G401.6 (cell line): ENCODE results near the gene CASKIN2.

Experiments used
- FAIRE-seq: peaks from 2 replicates; lab custom pipeline; 2012; peaks lifted over from hg19 to GRCh38; lab: Jason Lieb, UNC

The CASKIN2 gene, protein sequence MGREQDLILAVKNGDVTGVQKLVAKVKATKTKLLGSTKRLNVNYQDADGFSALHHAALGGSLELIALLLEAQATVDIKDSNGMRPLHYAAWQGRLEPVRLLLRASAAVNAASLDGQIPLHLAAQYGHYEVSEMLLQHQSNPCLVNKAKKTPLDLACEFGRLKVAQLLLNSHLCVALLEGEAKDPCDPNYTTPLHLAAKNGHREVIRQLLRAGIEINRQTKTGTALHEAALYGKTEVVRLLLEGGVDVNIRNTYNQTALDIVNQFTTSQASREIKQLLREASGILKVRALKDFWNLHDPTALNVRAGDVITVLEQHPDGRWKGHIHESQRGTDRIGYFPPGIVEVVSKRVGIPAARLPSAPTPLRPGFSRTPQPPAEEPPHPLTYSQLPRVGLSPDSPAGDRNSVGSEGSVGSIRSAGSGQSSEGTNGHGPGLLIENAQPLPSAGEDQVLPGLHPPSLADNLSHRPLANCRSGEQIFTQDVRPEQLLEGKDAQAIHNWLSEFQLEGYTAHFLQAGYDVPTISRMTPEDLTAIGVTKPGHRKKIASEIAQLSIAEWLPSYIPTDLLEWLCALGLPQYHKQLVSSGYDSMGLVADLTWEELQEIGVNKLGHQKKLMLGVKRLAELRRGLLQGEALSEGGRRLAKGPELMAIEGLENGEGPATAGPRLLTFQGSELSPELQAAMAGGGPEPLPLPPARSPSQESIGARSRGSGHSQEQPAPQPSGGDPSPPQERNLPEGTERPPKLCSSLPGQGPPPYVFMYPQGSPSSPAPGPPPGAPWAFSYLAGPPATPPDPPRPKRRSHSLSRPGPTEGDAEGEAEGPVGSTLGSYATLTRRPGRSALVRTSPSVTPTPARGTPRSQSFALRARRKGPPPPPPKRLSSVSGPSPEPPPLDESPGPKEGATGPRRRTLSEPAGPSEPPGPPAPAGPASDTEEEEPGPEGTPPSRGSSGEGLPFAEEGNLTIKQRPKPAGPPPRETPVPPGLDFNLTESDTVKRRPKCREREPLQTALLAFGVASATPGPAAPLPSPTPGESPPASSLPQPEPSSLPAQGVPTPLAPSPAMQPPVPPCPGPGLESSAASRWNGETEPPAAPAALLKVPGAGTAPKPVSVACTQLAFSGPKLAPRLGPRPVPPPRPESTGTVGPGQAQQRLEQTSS (N-terminal part only)

DNA sequence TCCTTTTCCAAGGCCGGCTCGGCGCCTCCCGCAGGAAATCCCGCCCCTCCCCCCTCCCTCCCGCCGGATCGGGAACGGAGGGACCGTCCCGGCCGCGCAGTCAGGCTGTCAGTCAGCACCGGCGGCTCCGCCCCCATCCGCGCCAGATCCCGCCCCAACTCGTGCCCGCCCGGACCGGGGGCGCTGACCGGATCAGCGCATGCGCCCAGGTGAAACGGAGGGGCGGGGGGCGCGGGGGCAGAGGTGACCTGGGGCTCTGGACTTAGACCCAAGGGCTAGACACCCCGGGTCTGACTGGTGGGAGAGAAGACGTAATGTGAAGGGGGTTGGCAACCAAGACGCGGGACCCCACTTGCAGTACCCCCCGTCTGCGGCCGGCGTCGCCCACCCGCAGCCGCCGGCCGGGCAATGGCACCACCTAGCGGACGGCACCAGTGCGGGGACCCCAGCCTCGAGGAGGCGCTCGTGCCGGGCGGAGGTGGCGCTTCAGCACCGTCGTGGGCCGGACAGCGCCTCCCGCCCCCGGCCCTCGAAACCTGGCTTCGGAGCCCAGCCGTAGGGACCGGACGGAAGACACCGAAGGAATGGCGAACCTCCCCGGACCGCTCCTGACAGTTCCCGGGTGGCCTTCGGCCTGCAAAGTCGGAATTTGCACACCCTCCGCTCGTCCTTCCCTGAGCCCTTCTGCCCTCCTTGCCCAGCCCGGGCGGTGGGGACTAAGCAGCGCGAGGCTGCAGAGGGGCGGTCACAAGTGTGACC, at the start of gene CASKIN2:
Gene CASKIN2, minus strand, starts transcription at position 42 of the 759 bp plus-strand sequence. CDS start 1,733 bp downstream, outside the sequence.
- no peak for FAIRE-seq

DNA sequence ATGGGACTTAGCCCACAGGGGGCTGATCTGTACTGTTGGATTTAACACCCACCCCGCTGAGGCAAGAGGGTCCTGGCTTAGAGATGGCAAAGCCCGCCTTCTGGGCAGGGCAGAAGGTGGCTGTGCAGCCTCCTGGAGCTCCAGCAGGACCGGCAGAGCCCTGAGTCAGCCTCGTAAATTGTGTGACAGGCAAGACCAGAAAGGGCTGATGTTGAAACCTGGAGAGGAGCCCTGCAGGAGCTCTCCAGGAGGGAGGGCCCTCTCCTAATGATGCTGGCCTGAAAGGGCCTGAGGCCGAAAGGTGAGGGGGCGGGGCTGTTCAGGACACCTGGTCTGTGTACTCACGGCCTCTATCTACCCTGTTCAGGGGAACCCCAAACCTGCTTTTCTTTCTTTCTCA, 49.7 kb upstream of the CASKIN2 start:
- FAIRE-seq = no peak

DNA sequence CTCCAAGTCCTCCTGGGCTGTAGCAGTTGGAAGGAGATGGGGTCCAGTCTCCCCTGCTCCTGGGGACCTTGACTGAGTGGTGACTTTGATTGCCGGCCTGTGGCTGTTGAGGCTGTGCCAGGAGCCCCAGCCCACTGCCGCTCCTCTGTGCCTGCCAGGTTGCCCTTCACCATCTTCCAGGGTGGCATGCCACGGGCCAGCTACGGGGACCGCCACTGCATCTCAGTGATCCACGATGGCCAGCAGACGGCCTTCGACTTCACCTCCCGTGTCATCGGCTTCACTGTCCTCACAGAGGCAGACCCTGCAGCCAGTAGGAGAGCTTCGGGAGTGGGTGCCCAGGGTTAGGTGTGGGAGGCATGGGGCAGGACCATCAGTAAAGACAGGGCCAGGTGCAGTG, 48.9 kb upstream of the CASKIN2 start:
- FAIRE-seq = no peak

DNA sequence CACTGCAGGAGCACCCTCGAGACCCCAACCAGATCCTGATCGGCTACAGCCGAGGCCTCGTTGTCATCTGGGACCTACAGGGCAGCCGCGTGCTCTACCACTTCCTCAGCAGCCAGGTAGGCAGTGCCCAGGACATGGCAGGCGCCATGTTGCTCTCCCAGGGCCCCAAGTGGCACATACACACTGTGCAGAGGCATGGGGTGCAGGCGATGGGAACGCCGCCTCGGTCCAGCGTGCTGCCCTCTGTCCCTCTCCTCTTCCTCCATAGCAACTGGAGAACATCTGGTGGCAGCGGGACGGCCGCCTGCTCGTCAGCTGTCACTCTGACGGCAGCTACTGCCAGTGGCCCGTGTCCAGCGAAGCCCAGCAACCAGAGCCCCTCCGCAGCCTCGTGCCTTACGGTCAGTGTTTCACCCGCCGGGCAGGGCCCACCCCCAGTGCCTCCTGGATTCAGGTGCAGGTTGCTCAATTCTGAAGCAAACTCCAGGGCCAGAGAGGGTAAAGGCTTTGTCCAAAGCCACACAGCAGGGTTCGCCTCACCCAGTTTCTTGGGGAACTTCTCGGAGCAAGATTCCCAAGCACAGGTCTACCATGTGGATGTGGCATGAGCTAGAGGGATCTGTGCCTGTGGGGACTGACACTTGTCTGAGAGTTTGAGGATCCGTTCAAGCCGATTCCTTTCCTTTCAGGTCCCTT, 47.9 kb upstream of the CASKIN2 start:
- FAIRE-seq = no peak

DNA sequence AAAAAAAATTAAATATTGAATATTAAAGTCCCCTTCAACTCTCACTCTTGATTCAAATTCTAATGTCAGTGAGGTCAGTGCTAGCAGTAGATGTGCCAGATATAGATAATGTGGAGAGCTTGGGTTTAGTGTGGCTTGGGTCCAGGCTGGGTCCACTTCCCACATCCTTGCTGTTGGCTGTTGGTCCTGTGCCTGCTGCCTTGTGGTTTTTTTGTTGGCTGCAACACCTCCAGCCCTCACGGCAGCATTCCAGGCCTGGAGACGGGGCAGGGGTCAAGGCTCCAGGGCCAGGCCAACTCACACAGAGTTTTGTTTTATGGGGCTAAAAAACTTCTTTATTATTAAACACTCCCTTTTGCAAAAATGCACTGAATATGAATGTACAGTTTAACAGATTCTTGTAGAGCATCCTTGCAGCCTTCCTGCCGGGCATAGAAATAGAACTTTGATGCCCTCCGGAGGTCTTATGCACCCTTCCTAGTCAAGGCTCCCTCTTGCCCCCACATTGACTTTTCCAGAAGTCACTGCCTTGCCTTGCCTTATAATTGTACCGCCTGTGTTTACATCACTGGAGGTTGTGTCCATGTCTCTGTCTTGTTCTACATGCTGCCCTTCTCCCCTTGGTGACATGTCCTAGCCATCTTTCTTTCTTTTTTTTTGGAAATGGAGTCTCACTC, 46.7 kb upstream of the CASKIN2 start:
- no peak for FAIRE-seq

DNA sequence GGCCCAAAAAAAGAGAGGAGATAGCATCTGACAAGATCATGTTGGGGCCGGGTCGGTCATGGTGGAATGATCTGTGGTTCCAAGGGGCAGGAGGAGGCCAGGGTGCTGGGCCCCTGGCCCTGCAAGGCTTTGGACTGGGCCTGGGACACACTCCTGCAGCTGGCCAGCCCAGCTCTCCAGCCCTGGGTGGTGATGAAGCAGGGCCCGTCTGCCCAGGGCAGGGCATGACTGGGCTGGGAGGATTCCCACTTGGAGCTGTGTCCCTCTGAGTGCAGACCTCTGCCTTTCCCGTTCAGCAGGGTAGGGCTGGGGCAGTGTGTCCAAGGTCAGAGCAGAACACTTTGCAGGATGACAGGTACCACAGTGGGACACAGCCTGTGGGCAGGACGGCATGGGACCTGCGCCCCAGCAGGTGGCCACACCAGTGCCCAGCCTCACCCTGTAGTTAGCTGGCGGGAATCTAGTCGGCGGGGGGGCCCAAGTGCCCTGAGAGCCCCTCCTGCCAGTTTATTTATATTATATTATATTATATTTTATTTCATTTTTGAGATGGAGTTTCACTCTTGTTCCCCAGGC, 44.7 kb upstream of the CASKIN2 start:
- no peak for FAIRE-seq

DNA sequence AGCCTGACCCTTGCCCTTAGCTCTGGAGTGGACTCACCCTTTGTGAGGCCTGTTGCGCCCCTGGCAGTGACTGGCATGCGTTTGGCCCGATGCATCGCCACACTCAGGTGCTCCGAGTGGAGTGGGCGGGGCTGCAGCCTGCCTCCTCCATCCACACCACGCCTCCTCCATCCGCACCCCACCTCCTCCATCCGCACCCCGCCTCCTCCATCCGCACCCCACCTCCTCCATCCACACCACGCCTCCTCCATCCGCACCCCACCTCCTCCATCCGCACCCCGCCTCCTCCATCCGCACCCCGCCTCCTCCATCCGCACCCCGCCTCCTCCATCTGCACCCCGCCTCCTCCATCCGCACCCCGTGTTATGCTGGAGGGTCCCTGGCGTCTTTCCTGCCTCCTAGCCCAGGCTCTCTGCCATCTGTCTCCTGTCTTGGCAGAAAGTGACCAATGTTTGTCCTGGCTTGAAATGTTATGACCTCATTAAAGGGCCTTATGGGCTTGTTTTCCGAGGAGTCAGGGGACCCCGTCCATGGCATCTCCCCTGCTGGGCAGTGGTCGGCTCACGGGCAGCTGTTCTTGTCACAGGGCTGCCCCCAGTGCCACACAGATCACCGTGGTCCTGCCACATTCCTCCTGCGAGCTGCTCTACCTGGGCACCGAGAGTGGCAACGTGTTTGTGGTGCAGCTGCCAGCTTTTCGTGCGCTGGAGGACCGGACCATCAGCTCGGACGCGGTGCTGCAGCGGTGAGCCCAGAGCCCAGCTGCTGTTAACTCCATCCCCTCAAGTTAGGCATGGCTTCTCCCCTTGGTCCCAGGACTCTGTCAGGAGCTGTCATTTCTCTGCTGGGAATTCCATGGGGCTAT, 43.6 kb upstream of the CASKIN2 start:
- no peak for FAIRE-seq

DNA sequence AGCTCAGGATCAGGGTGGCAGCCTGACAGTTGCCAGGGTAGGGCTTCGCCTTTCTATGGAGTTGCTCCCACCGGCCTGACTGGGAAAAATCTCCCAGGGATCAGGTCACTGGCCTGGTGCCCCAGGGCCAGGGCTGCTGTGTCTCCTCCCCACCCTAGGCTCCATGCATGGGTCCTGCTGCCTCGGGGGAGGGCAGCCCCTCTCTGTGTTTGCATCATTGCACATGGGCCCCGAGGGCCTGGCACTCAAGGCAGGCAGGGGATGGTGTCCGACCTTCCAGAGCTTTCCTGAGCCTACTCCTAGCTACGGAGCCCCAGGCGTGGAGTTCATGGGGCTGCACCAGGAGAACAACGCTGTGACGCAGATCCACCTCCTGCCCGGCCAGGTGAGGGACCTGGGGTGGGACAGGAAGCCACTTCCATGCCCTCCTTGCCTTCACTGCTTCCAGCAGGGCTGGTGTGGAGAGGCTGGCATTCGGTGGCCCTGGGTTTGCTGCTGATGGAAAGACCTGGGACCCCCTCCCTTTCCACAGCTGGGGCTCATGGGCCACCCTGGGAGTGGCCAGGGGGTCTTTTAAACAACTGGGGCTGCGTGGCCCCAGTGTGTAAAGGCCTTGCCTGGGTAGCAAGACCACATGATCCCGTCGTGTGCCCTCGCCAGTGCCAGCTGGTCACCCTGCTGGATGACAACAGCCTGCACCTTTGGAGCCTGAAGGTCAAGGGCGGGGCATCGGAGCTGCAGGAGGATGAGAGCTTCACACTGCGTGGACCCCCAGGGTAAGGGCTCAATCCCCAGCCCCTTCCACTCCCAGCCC, 42.7 kb upstream of the CASKIN2 start:
- FAIRE-seq = no peak

DNA sequence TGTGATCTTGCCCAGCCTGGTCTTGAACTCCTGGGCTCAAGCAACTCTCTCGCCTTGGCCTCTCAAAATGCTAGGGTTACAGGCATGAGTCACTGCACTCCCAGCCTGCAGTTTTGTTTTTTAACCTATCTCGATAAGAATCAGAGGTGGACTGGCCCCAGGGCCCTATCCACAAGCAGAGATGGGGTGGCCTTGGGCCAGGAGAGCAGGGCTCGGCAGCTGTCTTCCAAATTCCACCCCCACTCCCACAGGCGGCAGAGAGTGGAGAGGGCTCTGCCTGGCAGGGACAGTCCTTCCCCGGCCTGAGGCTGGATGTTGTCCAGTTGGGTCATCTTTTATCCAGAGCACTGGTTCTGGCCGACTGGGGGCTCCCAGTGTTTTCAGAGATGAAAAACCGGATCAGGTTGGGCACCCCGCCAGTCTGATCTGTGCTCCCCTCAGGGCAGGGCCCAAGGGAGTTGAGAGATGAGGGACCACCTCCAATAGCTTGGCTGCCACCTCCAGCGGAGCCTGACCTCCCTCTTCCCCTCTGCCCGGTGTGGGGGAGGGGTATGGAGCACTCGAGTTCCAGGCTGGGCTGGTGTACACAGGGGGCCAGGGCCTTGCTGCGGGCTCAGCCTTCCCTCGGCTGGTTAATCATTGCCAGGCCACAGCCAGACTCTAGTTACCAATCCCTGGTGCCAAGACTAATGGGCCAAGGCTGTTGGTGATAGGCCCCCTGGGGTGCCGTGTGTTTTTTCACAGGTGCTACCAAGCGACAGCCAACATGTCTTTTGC, 41.9 kb upstream of the CASKIN2 start:
- no peak for FAIRE-seq

DNA sequence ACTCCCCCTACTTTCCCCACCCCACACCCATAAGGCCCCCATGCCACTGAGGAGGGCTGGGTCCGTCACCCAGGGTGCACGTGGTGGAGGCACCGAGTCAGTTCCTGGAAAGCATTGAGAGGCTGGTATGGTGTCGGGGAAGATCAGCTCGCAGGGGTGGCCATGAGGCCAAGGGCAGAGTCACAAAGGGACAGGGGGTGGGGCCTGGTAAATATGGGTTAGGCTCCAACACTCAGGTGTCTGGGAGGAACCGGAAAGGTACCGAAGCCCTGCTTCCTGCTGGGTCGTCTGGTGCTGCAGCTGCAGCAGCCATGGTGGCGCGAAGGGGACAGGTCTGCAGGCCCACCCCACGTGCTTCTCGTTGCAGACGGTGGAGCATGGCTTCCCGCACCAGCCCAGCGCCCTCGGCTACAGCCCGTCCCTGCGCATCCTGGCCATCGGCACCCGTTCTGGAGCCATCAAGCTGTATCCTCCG, 40.4 kb upstream of the CASKIN2 start:
- FAIRE-seq = no peak

DNA sequence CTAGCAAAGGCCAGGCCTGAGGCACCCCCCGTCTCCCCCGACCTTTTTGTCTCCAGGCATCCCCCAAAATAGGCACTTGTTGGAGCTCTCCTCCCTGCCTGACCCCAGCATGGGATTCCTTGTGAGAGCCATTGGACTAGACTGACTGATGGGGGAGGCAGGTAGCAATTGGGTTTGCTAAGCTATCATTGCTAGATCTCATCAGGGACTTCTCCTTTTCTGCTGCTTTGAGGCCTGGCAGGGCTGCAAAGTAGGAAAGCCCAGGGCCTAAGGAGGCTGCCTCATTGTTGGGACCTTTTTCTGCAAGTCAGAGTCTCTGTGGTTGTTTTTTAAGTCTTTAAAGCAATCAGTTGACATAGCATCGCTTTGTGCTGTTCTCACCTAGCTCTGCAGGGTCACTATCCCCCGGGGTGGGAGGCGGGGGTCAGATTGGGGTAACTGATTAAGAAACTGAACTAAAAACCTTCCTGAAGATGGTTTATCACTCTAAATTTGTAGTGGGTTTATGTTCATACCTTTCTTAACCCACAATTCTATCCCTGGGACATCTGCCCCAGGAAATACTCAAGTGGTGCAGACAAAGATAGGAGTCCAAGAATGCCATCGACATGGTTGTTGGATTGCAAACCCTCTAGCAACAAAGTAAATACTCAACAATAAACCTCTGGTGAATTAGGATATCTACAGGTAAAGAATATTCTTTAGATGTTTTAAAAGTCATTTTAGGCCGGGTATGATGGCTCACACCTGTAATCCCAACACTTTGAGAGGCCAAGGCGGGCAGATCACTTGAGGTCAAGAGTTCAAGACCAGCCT, 38.2 kb upstream of the CASKIN2 start:
- FAIRE-seq = no peak

DNA sequence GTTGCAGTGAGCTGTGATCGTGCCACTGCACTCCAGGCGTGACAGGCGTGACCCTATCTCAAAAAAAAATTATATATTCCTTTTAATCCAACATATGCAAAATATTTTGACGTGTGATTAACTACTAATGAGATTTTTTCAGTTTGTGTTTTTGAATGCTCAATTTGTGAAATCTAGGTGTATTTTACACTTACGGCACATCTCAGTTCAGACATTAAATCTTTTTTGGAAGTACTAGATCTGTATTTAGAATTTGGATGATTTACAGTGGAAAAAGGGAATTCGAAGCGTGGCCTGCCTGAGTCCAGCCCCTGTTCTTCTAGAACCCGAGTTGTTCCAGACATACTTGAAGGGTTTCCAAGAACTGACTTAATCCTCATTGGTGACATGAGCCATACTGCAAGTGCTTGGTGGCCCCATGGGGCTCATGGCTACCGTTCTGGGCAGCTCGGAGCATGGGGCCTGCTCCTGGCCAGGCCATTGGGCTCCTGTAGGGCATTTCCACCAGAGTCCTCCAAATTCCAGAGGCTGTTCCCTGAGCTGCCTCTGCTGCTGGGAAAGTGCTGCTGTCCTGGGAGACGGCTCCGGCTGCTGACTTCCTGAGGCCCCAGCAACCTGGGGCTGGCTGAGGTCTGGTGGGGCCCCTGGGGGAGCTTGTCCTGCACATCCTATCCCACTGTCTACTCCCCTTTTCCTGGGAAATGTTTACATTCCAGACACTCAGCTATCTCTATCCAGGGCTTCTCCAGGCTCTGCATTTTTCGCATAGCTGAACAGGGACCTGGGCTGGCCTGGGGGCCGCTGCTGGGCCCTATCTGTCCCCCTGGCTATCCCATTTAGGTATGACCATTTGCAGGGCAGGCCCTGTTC, 37.3 kb upstream of the CASKIN2 start:
- no peak for FAIRE-seq

DNA sequence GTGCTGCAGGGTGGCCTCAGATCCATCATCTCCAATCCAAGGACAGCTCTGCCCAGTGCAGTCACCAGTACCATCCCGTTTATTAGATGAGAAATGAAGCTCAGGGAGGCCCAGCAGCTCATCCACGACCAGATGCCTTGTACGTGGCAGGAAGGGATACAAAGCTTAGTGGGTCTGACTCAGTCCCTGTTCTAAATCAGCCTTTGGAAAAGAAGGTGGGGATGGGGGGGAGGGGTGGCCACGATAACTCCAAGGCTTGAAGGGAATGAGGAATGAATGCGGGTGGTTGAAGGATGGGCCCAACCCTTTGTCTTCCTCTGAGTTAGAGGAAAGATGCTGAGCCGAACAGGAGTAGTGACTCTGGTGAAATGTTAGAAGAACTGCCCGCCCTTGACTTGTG, 35.9 kb upstream of the CASKIN2 start:
- no peak for FAIRE-seq

DNA sequence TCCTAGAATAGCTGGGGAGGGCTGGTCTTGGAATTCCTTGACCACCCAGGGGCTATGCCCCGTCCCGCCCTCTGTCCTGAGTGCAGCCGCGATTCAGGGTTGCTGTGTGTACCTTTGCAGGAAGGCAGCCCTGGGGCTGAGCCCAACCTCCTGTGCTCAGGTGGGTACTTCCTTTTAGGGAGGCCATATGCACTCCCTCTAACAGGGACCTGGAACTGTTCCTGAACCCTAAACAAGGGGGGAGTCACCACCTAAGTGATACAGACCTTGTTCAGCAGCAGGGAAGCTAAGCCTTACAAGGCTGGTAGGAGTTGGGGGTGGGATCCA, 34.8 kb upstream of the CASKIN2 start:
- no peak for FAIRE-seq

DNA sequence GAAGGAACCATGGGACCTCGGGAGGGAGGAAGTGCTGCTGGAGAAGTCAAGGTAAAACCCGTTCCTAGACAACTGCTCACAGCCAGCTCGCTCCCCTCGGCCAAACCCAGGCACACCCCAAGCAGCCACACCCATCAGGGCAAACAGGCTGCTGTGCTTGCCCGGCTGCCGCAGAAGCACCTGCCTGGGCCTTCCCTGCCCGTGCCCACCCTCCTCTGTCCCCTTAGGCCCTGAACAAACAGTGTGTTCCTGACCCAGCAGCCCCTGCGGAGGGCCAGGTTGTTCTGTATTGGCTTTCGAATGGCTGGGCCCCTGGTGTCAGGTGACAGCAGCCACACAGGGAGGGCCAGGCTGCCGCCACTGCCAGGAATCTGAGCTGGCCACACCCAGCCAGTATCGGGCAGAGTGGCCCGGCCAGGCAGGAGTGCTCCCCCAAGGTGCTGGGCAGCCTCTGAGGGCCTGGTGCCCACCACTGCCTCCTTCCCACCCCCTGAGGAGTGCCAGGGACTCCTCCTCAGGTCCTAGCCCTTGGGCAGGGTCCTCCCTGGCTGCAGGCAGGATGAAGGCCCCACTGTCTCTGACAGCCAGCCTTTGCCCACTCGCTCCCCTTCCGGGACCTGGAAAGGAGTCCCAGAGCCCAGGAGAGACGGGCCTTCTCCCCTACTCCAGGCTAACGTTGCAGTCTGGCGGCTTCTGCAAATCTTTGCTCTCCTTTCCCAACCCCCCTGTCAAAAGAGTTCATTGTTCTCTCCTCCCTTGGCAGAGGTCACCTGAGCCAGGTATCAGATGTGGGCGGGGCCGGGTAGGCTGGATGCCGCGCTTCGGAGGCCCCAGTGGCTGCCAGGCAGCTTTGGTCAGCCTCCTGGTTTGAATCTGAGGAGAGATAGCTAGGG, 34.2 kb upstream of the CASKIN2 start:
- no peak for FAIRE-seq
